HepG2 (cell line): ENCODE measurements around the gene MS4A10. TPM values are rescaled to one million over a fixed set of nuclear protein-coding genes. Genes with fewer than 3 reads are reported as not detected.

Experiments
- AGO2 ChIP-seq: fragments of 200-400 bp; formaldehyde crosslinking; optimal IDR thresholded peaks from 2 replicates; pipeline ENCODE3; 2017; ENCODE audit warnings: mild to moderate bottlenecking, low read depth, low read length, moderate library complexity
- ATM ChIP-seq: fragments of 450-650 bp; IDR thresholded peaks from 2 replicates; pipeline ENCODE4 v1.7.1; 2017; ENCODE audit warnings: mild to moderate bottlenecking, borderline replicate concordance
- CENPBD1 ChIP-seq: sonication (generic); formaldehyde crosslinking; IDR thresholded peaks from 2 replicates; pipeline ENCODE4 v1.8.0; 2022; ENCODE audit warnings: missing genetic modification reagents, low read depth, mild to moderate bottlenecking, borderline replicate concordance
- E2F2 ChIP-seq: sonication (generic); formaldehyde crosslinking; IDR thresholded peaks from 2 replicates; pipeline ENCODE4 v1.4.0; 2020; ENCODE audit warnings: missing genetic modification reagents, borderline replicate concordance
- FOSL1 ChIP-seq: sonication (generic); formaldehyde crosslinking; IDR thresholded peaks from 2 replicates; pipeline ENCODE4 v1.9.0; 2021; ENCODE audit warnings: missing genetic modification reagents, borderline replicate concordance
- FOXM1 ChIP-seq: sonication (generic); formaldehyde crosslinking; IDR thresholded peaks from 2 replicates; pipeline ENCODE4 v1.5.0; 2020; ENCODE audit warnings: missing genetic modification reagents
- IRF2 ChIP-seq: IDR thresholded peaks from 2 replicates; pipeline ENCODE4 v1.6.1; 2018; ENCODE audit warnings: missing genetic modification reagents, missing compliant biosample characterization
- MIXL1 ChIP-seq: IDR thresholded peaks from 2 replicates; pipeline ENCODE4 v1.6.1; 2016
- MLLT10 ChIP-seq: sonication (generic); formaldehyde crosslinking; IDR thresholded peaks from 2 replicates; pipeline ENCODE4 v1.4.0; 2020; ENCODE audit warnings: missing genetic modification reagents
- MXD3 ChIP-seq: IDR thresholded peaks from 2 replicates; pipeline ENCODE4 v1.6.1; 2016; ENCODE audit warnings: mild to moderate bottlenecking, missing biosample characterization, missing genetic modification reagents
- NFE2L1 ChIP-seq: sonication (generic); formaldehyde crosslinking; IDR thresholded peaks from 2 replicates; pipeline ENCODE4 v1.4.0; 2020; ENCODE audit warnings: missing genetic modification reagents, mild to moderate bottlenecking, borderline replicate concordance
- NFRKB ChIP-seq: fragments of 450-650 bp; IDR thresholded peaks from 2 replicates; pipeline ENCODE4 v1.6.1; 2017
- PTBP1 ChIP-seq: fragments of 200-400 bp; formaldehyde crosslinking; IDR thresholded peaks from 2 replicates; pipeline ENCODE4 v1.6.1; 2018; ENCODE audit warnings: low read length, low read depth; ENCODE audit not compliant: poor library complexity, severe bottlenecking
- RELA ChIP-seq: sonication (generic); formaldehyde crosslinking; IDR thresholded peaks from 2 replicates; pipeline ENCODE4 v1.4.0; 2020; ENCODE audit warnings: missing genetic modification reagents
- REPIN1 ChIP-seq: sonication (generic); formaldehyde crosslinking; IDR thresholded peaks from 2 replicates; pipeline ENCODE4 v1.8.0; 2022; ENCODE audit warnings: missing genetic modification reagents, low read depth, mild to moderate bottlenecking, borderline replicate concordance
- SNAPC2 ChIP-seq: sonication (generic); formaldehyde crosslinking; IDR thresholded peaks from 2 replicates; pipeline ENCODE4 v1.8.1; 2022; ENCODE audit warnings: mild to moderate bottlenecking, missing genetic modification reagents
- SNRNP70 ChIP-seq: fragments of 200-400 bp; formaldehyde crosslinking; IDR thresholded peaks from 2 replicates; pipeline ENCODE4 v1.6.1; 2017; ENCODE audit warnings: mild to moderate bottlenecking, low read depth, low read length, moderate library complexity
- TERF1 ChIP-seq: sonication (generic); formaldehyde crosslinking; IDR thresholded peaks from 2 replicates; pipeline ENCODE4 v1.8.0; 2022; ENCODE audit warnings: mild to moderate bottlenecking, missing genetic modification reagents, moderate library complexity
- TMF1 ChIP-seq: sonication (generic); formaldehyde crosslinking; IDR thresholded peaks from 2 replicates; pipeline ENCODE4 v1.8.1; 2022; ENCODE audit warnings: low read depth, missing genetic modification reagents
- XBP1 ChIP-seq: sonication (generic); formaldehyde crosslinking; IDR thresholded peaks from 2 replicates; pipeline ENCODE4 v1.5.0; 2020; ENCODE audit warnings: missing genetic modification reagents
- ZNF17 ChIP-seq: sonication (generic); formaldehyde crosslinking; IDR thresholded peaks from 2 replicates; pipeline ENCODE4 v1.5.0; 2020; ENCODE audit warnings: mild to moderate bottlenecking, missing genetic modification reagents
- ZNF24 ChIP-seq: fragments of 450-650 bp; IDR thresholded peaks from 2 replicates; pipeline ENCODE4 v1.6.1; 2017; ENCODE audit warnings: antibody characterized with exemption, mild to moderate bottlenecking
- ZNF446 ChIP-seq: sonication (generic); formaldehyde crosslinking; IDR thresholded peaks from 2 replicates; pipeline ENCODE4 v1.5.0; 2020; ENCODE audit warnings: mild to moderate bottlenecking, missing genetic modification reagents
- ZNF546 ChIP-seq: sonication (generic); formaldehyde crosslinking; conservative IDR thresholded peaks from 2 replicates; pipeline ENCODE4 v1.8.1; 2023; ENCODE audit warnings: mild to moderate bottlenecking, missing genetic modification reagents
- ZNF570 ChIP-seq: sonication (generic); formaldehyde crosslinking; IDR thresholded peaks from 2 replicates; pipeline ENCODE4 v1.4.0; 2020; ENCODE audit warnings: mild to moderate bottlenecking, missing genetic modification reagents, borderline replicate concordance
- ZNF709 ChIP-seq: sonication (generic); formaldehyde crosslinking; IDR thresholded peaks from 2 replicates; pipeline ENCODE4 v1.5.0; 2020; ENCODE audit warnings: mild to moderate bottlenecking, missing genetic modification reagents
- ZNF713 ChIP-seq: sonication (generic); formaldehyde crosslinking; IDR thresholded peaks from 2 replicates; pipeline ENCODE4 v1.4.0; 2020; ENCODE audit warnings: mild to moderate bottlenecking, missing genetic modification reagents
- polyA plus RNA-seq, 8 experiments: library from polyadenylated mRNA; depleted of rRNA in 3 of 8; stranded (reverse) in 7 of 8; unstranded in 1 of 8; fragments of >200 nt; fragmentation: Illumina TruSeq in 4 of 8; extraction: Trizol in 4 of 8; gene quantifications; 2 replicates each; pipeline versions ENCODE4 v1.2.1 to v1.2.3, GENCODE V29; 2011 to 2016; ENCODE audit warnings: low read depth in 4 of 8, missing spikeins in 1 of 8, mixed read lengths in 1 of 8; ENCODE audit not compliant: insufficient read depth in 1 of 8
- total RNA-seq, 5 experiments: library from RNA; depleted of rRNA; stranded (reverse); fragments of >200 nt; fragmentation: Illumina TruSeq; extraction: Trizol; gene quantifications; 2 replicates each; pipeline ENCODE4 v1.2.3, GENCODE V29; 2016; ENCODE audit warnings: low read depth in 1 of 5

Gene MS4A10
- total and polyA plus RNA-seq, 2 of the 13 experiments (the other 11 are each of a cell fraction or from before 2014, with no cell fraction given), result not detected

GRCh38 chr11:60841797-60842667, 56.9 kb downstream of the MS4A10 start, which contains the start of gene CCDC86 (continued):
- no peak for TF ChIP-seq TMF1 (CRISPR knock-in tag)
- no peak; the same call in 1 of the 2 replicates for TF ChIP-seq ZNF446 (CRISPR knock-in tag)
- TF ChIP-seq SNAPC2 (CRISPR knock-in tag), result no peak
- TF ChIP-seq ZNF709 (CRISPR knock-in tag), result peak; percentile 63; the same call in 1 of the 2 replicates
- TF ChIP-seq MIXL1 (CRISPR knock-in tag), result no peak
- no peak for TF ChIP-seq SNRNP70
- TF ChIP-seq CENPBD1 (CRISPR knock-in tag), result no peak
- TF ChIP-seq E2F2 (CRISPR knock-in tag), result no peak
- no peak for TF ChIP-seq ZNF17 (CRISPR knock-in tag)
- TF ChIP-seq IRF2 (CRISPR knock-in tag), result peak; percentile 97
- TF ChIP-seq ZNF570, result no peak
- 0 out of 2 replicates have a peak, but pooled peaks have one; percentile 68 for TF ChIP-seq RELA (CRISPR knock-in tag)
- no peak for TF ChIP-seq NFRKB
- no peak for TF ChIP-seq MLLT10
- no peak for TF ChIP-seq ATM
- TF ChIP-seq REPIN1 (CRISPR knock-in tag), result peak; percentile 88; the same call in 1 of the 2 replicates
- TF ChIP-seq TERF1 (CRISPR knock-in tag), result no peak
- peak; percentile 51 for TF ChIP-seq PTBP1
- peak; percentile 88 for TF ChIP-seq ZNF546
- TF ChIP-seq XBP1, result no peak
- peak; percentile 99 for TF ChIP-seq MXD3 (CRISPR knock-in tag)
- 0 out of 2 replicates have a peak, but pooled peaks have one; percentile 40 for TF ChIP-seq FOXM1
- TF ChIP-seq ZNF713, result no peak
- TF ChIP-seq AGO2, result no peak
- TF ChIP-seq ZNF24, result no peak
- TF ChIP-seq NFE2L1 (CRISPR knock-in tag), result no peak
- no peak for TF ChIP-seq FOSL1
